Gastroesophageal sphincter (tissue), 4 donors: ENCODE results near the gene GPR84. TPM values are rescaled to one million over a fixed set of nuclear protein-coding genes. Genes with fewer than 3 reads are reported as not detected.
A peak's percentile ranks its signal among the peaks of the same experiment; 100 is the strongest.

Source experiments
- ATAC-seq: fragments of 150-250 bp; one replicate; pipeline ENCODE4 v1.9.1; 2016; ENCODE audit warnings: mild to moderate bottlenecking, moderate library complexity
- H3K27ac ChIP-seq, 4 donors: fragments of 200-600 bp; sonication (generic) in 3 of 4; 1 replicate in 3 of 4; 2 replicates in 1 of 4; pipeline ENCODE4 v1.5.1; 2016 to 2019
- H3K27me3 ChIP-seq: fragments of 200-600 bp; sonication (generic); one replicate; pipeline ENCODE4 v1.5.1; 2019
- H3K36me3 ChIP-seq, 2 donors: fragments of 200-600 bp; sonication (generic); one replicate each; pipeline ENCODE4 v1.5.1; 2019; ENCODE audit warnings: control low read depth in 1 of 2
- H3K4me1 ChIP-seq, 3 donors: fragments of 200-600 bp; sonication (generic); 1 replicate in 2 of 3; 2 replicates in 1 of 3; pipeline ENCODE4 v1.5.1; 2016 to 2019; ENCODE audit warnings: control low read depth in 2 of 3
- H3K4me3 ChIP-seq, 2 donors: fragments of 200-600 bp; sonication (generic); one replicate each; pipeline ENCODE4 v1.5.1; 2019; ENCODE audit warnings: mild to moderate bottlenecking in 1 of 2, moderate library complexity in 1 of 2
- H3K9me3 ChIP-seq, 3 donors: fragments of 200-600 bp; sonication (generic); one replicate each; pipeline ENCODE4 v1.5.1; 2017 to 2019; ENCODE audit warnings: control low read depth in 2 of 3
- EP300 ChIP-seq: sonication (generic); formaldehyde crosslinking; IDR thresholded peaks from one replicate; pipeline ENCODE4 v1.6.1; 2017; ENCODE audit warnings: antibody characterized with exemption, mild to moderate bottlenecking
- POLR2A ChIP-seq, 2 donors: fragments of 450-650 bp; IDR thresholded peaks; one replicate each; pipeline ENCODE4 v1.6.1; 2017; ENCODE audit warnings: antibody characterized with exemption in 2 of 2, mild to moderate bottlenecking in 2 of 2, moderate library complexity in 1 of 2
- POLR2AphosphoS5 ChIP-seq: sonication (generic); formaldehyde crosslinking; IDR thresholded peaks from one replicate; pipeline ENCODE4 v1.6.1; 2017; ENCODE audit warnings: antibody characterized with exemption
- WGBS, 2 donors: methylation state at CpG; one replicate each; pipeline ENCODE4 v1.1.5; 2018; ENCODE audit warnings: low coverage in 1 of 2; 5-methylcytosine and 5-hydroxymethylcytosine counted together
- total RNA-seq, 4 donors: library from RNA; depleted of rRNA; stranded (reverse); fragments of >200 nt; gene quantifications; one replicate each; pipeline ENCODE4 v1.1.0, GENCODE V29; 2016
- TF ChIP-seq, protein P1 (sequence below), 4 experiments: fragments of 200-600 bp in 2 of 4; fragments of 450-650 bp in 2 of 4; sonication (generic) in 1 of 4; IDR thresholded peaks; one replicate each; pipeline ENCODE4 v1.5.1; 2017 to 2019; ENCODE audit warnings: antibody characterized with exemption in 4 of 4, mild to moderate bottlenecking in 2 of 4, moderate library complexity in 2 of 4

Gene GPR84
- total RNA-seq, 4 donors from 2014 or later = 0.54 TPM; not detected in 3

DNA sequence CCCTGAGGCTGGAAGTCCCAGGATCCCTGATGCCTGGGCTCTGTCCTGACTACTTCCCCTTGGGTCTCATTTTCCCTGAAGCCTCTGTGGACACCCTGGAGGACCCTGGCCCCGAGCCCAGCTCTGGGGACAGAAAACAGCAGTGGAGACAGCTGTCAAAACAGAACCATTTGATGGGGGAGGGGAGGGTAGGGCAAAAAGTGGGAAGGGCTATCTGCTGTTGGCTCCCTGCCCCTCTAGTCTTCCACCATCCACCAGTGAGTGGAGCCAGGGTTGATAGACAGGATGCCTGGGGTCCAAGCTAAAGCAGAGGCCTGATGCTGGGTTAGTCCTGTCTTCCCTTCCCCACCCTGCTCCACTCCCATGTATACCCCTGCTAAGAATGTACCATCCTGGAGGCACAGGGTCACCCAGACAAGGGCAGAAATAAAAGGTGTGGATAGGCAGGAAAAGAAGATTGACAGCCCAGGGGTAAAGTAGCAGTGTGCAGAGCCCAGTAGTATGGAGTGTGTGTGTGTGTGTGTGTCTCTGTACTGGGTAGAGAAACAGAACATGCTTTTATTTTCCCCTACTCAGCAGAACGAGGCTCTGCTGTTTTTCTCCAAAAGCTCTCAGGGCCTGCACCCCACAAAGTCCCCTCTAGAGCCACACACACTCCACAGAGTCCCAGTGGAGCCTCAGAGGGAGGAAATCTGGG is 10.4 kb upstream of the GPR84 start:
- no peaks in the 10 kb centered on the region for H3K27me3 ChIP-seq
- peaks cover 0 to 82% (median 52%) of the 10 kb centered on the region in 3 donors for H3K4me1 ChIP-seq
- no peak for TF ChIP-seq POLR2AphosphoS5
- no peak for TF ChIP-seq POLR2A (IDR thresholded peaks at IDR 0.05)
- TF ChIP-seq, protein P1, sequence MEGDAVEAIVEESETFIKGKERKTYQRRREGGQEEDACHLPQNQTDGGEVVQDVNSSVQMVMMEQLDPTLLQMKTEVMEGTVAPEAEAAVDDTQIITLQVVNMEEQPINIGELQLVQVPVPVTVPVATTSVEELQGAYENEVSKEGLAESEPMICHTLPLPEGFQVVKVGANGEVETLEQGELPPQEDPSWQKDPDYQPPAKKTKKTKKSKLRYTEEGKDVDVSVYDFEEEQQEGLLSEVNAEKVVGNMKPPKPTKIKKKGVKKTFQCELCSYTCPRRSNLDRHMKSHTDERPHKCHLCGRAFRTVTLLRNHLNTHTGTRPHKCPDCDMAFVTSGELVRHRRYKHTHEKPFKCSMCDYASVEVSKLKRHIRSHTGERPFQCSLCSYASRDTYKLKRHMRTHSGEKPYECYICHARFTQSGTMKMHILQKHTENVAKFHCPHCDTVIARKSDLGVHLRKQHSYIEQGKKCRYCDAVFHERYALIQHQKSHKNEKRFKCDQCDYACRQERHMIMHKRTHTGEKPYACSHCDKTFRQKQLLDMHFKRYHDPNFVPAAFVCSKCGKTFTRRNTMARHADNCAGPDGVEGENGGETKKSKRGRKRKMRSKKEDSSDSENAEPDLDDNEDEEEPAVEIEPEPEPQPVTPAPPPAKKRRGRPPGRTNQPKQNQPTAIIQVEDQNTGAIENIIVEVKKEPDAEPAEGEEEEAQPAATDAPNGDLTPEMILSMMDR (IDR thresholded peaks at IDR 0.05) = no peak
- TF ChIP-seq EP300 = no peak
- ATAC-seq = no peak
- H3K27ac ChIP-seq = peak overlapping the region in 3 of 4 donors; percentile 62 to 84 (median 84)
- 14 to 58% methylated on average over 1 to 2 of the region's 2 CpGs for WGBS, 2 donors
- no peak overlapping the region for H3K4me3 ChIP-seq
- no peaks in the 10 kb centered on the region for H3K9me3 ChIP-seq
- no peaks in the 10 kb centered on the region for H3K36me3 ChIP-seq

DNA sequence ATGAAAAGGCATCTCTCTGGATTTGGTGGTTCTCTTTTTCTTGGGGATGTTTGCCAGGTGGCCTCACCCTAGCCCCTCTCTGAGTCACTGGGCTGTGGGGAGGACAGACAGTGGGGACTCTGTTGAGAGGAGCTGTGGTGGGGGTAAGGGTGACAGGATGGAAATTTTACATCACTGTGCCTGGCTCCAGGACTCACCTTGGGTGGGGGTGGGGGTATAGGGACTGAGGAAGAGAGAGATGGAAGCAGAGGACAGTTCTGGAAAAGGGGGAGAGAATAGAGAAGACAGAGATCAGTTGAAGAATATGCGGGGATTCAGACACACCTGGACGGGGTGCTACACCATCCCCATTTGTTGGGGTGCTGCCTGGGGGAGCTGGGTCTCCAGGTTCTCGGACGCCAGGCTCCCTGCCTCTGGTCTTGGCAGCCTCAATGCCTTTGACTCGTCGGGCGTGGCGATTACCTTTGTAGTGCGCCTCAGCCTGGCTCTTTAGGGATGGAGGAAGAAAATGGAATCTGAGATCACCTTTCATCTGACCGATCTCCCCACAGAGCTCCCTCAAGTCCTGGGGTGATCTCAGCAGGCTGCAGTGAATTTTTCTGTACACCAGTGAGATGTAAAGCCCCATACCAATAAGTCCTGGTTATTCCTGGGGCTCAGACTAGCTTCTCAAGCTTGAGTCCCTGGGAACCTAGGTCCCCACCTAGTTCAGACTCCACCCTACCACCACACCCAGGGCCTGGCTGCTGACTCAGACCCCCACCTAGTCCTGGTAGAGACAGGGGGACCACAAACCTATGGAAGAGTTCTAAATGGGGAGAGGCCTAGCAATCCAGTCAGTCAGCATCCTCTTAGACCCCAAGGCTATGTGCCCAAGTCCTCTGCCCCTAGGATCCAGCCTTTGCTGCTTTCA is 9.6 kb upstream of the GPR84 start:
- Histone ChIP-seq H3K4me1 (peaks cover 0 to 83% (median 53%) of the 10 kb centered on the region in 3 donors), H3K36me3 (no peaks in the 10 kb centered on the region), H3K27me3 (no peaks in the 10 kb centered on the region), H3K4me3 (no peak overlapping the region), H3K9me3 (no peaks in the 10 kb centered on the region), H3K27ac (peak overlapping the region in 3 of 4 donors; percentile 62 to 84 (median 84))
- TF ChIP-seq, protein P1 (IDR thresholded peaks at IDR 0.05) = no peak
- TF ChIP-seq EP300 (no peak), POLR2A (IDR thresholded peaks at IDR 0.05) (no peak), POLR2AphosphoS5 (no peak)
- WGBS, 2 donors = 73 to 93% methylated on average over 6 to 10 of the region's 10 CpGs
- no peak for ATAC-seq

DNA sequence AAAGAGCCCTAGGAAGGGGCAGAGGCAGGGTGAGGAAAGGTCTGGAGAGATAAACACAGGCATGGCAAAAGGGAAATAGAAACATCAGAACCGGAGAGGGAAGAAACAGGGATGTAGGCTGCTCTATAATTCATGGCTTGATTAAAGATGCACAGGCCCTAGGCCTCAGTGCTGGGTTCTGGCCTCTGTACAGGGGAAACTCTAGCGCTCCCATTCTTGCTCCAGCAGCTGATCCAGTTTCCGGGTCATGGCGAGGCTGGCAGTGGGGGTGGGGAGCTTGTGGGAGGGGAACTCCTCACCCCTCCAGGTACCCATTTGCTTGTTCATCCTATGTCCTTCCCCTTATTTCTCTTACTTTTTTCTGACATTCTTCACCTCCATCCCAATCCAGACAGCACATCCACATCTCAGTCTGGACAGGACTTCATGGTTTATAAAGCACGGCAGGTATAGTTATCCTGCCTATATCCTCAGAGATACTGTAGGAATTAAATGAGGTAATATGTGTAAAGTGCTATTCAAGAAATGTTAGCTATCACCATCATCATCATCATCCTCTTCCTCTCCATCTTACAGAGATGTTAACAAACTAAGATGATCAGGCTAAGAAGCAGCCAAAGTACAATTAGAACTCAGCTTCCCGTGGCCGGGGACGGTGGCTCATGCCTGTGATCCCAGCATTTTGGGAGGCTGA is 8.0 kb upstream of the GPR84 start:
- Histone ChIP-seq H3K9me3 (no peaks in the 10 kb centered on the region), H3K27me3 (no peaks in the 10 kb centered on the region), H3K4me1 (peaks cover 0 to 81% (median 55%) of the 10 kb centered on the region in 3 donors), H3K4me3 (no peak overlapping the region), H3K27ac (peak overlapping the region in 3 of 4 donors; percentile 72 to 84 (median 76)), H3K36me3 (no peaks in the 10 kb centered on the region)
- WGBS, 2 donors = 34 to 50% methylated on average over 1 to 5 of the region's 8 CpGs
- ATAC-seq = no peak
- no peak for TF ChIP-seq EP300
- no peak for TF ChIP-seq POLR2AphosphoS5
- TF ChIP-seq POLR2A (IDR thresholded peaks at IDR 0.05) = no peak
- TF ChIP-seq, protein P1 (IDR thresholded peaks at IDR 0.05) = no peak

DNA sequence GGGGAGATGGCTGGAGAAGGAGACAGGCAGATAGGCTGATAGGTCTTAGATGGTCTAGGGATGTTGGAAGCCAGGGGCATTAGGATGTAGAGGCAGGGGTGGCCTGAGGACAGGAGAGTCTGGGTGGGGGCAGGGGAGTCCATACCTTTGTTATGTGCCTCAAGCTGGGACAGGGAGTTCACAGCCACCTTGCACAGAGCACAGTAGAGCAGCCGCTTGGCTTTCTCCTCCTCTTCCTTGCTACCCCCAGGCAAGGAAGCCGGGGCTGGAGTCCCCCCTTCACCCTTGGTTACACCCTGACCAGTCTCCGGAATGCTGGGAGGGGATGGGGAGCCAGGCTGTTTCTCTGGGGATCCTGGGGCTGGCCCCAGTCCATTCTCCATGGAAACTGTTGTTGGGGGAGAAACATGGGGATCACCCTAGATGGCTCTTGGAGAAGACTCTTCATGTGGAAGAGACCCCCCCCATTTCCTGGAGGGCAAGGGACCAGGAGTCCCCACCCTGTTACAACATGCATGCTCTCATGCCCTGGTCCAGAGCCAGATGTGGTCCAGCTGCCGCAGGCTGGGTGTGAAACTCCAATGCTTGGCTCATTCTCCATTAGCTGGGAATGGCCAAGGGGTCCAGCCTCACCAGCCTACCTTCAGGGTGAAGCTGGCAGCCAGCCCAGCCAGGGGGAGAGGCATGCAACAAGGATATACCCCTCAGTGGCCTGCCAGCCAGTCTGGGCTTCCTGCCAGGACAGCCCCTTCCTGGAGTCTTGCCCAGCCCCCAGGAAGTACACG is 7.2 kb upstream of the GPR84 start:
- WGBS, 2 donors = 49% methylated on average over 2 of the region's 5 CpGs; no CpG with 5 or more reads in 1 of the 2 donors
- ATAC-seq = peak; percentile 35
- peaks cover 0 to 78% (median 53%) of the 10 kb centered on the region in 3 donors for H3K4me1 ChIP-seq

More for the DNA sequence above, 7.2 kb upstream of the GPR84 start:
- Histone ChIP-seq H3K27ac (peak overlapping the region in 3 of 4 donors; percentile 72 to 84 (median 76)), H3K36me3 (no peaks in the 10 kb centered on the region), H3K9me3 (no peaks in the 10 kb centered on the region), H3K27me3 (no peaks in the 10 kb centered on the region), H3K4me3 (no peak overlapping the region)
- TF ChIP-seq POLR2AphosphoS5 (peak; percentile 69), EP300 (no peak), POLR2A (IDR thresholded peaks at IDR 0.05) (no peak)
- TF ChIP-seq, protein P1 (IDR thresholded peaks at IDR 0.05) = no peak
